HG03575 (cell line): ENCODE results near the gene KBTBD4.
"Not testable (repeated sequence)": the region's sequence is repeated elsewhere in the genome, so short reads cannot be mapped to it uniquely, and the experiment has no call there.

Experiments
- ATAC-seq: cut with Tn5 transposase; IDR thresholded peaks from one replicate; pipeline ENCODE4 v1.9.1; 2021; ENCODE audit not compliant: unreplicated experiment, insufficient number of reproducible peaks, low FRiP score; ENCODE audit errors: extremely low read depth

The KBTBD4 gene

DNA sequence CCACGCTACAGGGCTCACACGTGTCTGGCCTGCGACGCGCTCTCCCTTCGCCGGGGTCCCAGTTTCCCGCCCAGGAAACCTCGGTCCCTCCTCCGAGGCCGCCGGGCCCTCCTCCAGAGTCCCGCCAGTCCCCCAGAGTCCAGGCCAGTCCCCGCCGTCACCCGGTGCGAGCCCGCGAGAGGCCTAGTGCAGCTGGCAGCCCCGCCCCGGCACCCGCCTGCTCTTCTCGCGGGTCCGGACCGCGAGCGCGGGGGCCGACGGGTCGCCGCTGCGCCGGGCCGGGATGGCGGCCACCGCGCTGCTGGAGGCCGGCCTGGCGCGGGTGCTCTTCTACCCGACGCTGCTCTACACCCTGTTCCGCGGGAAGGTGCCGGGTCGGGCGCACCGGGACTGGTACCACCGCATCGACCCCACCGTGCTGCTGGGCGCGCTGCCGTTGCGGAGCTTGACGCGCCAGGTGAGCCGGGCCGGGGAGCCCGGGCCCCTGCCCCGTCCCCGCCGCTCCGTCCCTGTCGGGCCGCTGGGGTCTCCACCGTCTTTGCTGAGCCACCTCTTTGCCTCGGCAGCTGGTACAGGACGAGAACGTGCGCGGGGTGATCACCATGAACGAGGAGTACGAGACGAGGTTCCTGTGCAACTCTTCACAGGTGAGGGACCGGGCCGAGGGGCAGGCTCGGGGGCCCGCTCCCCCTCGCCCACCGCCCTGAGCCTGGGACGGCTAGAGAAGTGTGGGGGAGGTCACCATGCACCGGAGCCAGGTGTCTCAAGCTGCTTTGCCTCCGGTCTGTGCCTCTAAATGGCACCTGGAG is 13.2 kb downstream of the KBTBD4 start, which contains the start of gene PTPMT1:
TSS of gene PTPMT1 (plus strand) at position 260 of the 809 bp plus-strand sequence. CDS start at position 284, 24 bp downstream.
- no peak for ATAC-seq

DNA sequence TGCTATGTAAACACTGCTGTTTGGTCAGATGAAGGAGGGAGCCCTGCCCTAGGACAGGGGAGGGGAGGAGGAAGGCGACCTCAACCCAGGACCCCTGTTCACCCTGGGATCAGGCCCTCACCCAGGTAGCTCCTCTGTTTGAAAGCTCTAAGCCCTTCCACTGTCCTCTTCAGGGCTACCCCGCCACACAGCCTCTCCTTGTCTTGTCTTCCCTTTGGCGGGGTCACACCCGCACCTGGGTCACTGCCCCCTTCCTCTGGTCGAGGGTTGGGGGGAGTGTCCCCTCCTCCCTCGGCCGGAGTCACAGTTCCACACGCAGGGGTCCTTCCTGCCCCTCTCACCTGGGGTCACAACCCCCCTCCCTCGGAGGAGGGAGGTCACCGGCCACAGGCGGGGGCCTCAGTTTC is 13.8 kb downstream of the KBTBD4 start:
- ATAC-seq = no peak

DNA sequence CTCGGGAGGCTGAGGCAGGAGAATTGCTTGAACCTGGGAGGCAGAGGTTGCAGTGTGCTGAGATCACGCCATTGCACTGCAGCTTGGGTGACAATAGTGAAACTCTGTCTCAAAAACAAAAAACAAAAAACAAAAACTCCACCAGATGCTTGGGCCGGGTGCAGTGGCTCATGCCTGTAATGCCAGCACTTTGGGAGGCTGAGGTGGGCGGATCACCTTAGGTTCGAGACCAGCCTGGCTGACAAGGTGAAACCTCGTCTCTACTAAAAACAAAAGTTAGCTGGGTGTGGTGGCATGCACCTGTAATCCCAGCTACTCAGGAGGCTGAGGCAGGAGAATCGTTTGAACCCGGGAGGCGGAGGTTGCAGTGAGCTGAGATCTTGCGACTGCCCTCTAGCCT is 14.4 kb downstream of the KBTBD4 start:
- ATAC-seq = not testable (repeated sequence)

DNA sequence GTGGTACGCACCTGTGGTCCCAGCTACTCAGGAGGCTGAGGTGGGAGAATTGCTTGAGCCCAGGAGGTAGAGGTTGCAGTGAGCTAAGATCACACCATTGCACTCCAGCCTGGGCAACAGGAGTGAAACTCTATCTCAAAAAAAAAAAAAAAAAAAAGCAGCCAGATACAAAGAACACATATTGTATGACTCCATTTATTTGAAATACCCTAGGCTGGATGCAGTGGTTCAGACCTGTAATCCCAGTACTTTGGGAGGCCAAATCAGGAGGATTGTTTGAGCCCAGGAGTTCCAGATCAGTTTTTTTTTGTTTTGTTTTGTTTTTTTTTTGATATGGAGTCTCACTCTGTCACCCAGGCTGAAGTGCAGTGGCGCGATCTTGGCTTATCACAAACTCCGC is 16.4 kb downstream of the KBTBD4 start:
- not testable (repeated sequence) for ATAC-seq

DNA sequence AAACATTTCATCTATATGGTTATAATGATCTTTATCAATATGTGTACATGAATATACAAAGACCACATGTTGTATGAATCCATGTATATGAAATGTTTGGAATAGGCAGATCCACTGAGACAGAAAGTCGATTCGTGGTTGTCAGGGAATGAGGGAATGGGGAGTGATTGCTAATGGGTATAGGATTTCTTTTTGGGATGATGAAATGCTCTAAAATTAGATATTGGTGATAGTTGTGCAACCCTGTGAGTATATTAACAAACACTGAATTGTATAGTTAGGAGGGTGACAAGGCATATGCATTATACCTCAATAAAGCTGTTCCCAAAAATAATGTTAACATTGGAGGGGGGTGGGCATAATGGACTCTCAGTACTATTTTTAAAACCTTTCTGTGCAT is 18.3 kb downstream of the KBTBD4 start:
- ATAC-seq = no peak

DNA sequence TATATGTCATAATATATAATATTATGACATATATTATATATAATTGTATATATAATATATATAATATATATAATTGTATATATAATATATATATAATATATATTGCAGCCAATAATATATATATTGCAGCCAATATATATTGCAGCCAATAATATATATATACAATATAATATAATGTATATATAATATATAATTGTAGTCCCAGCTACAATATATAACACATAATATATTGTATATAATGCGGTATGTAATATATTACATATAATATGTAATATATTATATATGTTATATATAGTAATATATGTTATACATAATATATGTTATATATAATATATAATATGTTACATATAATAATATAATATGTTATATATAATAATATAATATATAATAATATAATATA is 20.1 kb downstream of the KBTBD4 start:
- ATAC-seq = no peak

DNA sequence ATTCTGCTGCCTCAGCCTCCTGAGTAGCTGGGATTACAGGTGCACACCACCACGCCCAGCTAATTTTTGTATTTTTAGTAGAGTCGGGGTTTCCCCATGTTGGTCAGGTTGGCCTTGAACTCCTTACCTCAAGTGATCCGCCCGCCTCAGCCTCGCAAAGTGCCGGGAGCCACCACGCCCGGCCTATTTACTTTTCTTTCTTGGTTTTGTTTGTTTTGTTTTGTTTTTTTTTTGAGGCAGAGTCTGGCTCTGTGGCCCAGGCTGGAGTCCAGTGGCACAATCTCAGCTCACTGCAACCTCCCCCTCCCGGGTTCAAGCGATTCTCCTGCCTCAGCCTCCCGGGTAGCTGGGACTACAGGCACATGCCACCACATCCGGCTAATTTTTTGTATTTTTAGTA is 21.8 kb downstream of the KBTBD4 start:
- ATAC-seq = not testable (repeated sequence)

DNA sequence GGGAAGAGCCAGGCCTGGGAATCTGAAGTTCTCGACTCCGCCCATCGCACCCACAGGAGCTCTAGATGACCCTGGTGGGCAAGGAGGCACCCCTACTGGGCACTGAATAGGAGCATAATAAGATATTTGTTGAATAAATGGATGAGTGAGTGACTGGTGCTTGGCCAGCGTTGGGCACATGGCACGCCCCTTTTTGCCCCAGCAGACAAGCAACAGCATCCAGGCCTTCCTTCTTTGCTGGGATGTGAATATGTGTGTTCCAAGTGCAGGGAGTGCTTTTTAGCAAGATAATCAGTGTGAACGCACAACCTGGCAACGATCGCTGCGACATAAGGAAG is 25.4 kb downstream of the KBTBD4 start:
- no peak for ATAC-seq

DNA sequence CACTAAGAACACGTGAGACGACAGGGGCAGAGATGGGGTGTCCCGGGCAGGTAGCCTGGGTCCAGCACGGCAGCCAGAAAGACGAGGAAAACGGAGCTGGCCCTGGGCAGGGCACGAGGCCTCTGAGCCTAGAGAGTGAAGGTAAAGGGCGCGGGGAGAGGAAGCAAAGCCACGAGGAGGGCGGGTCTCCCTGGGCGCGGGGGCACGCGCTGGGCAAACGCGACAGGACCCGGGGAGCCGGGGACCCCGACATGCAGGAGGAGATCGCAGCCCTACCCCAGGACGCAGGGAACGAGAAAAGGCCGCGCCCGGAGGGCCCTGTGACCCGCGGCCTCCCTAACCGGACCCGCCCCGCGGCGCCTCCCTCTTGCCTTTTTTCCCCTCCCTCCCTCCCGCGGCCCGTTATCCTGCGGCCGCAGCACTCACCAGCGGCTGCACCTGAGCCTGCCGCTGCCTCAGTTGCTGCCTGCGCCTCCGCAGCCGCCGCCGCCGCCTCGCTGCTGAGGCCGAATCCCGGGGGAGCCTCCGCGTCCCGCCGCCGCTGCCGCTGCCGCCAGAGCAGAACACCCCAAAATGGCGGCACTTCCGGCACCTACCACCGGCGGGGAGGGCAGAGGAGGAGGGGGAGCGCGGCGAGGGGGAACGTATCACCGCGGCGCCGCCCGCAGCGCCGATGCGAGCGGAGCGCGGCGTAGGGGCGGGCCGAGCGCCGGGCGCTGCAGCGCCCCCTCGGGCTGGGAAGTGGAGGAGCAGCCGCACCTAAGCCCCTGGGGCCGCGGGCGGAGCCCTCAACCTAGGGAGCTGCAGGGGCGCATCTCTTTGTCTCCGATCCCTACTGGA is 26.0 kb downstream of the KBTBD4 start, which contains the start of gene CELF1:
TSS of gene CELF1 (minus strand) at position 567 of the 840 bp plus-strand sequence. CDS start 53,609 bp downstream, outside the sequence.
- ATAC-seq = peak; percentile 44

DNA sequence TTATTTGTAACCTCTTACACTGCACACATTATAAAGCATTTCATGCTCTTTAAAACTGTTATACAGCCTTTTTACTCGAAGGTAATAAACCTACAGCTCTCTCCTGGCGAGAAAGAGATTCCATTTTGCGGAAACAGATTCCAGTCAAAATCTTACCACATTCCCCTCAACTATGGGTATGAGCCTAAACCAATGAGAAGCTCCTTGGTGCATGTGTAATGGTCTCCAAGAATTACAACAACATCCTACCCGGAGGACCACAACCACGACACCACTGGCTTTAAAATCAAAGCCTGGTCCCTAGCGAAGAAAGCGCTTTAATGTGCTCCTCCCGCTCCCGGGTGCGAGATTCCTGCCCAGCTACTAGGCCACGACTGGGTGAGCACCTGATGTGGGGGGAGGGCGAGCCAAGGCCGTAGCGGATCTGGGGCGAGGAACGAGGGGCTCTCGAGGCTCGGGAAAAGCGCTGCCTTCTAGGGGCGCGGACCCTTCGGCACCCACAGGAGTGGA is 26.7 kb downstream of the KBTBD4 start:
- ATAC-seq = no peak

DNA sequence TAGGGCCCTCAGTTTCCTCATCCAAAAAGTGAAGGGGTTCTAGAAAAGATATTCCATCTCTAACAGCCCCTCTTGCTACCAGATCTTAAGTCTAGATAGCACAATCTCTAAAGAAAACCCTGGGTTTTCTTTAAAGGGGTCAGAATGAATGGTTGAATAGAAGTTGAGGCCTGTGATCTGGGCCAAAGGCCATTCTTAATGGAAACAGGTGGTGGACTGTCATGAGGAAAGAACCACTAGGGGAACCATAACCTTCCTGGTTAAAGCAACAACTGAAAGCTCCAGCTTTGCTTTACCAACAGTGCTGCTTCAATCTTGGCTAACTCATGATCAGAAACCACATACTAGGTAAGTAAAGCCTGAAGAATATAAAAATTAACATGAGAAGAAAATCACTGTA is 27.7 kb downstream of the KBTBD4 start:
- no peak for ATAC-seq

DNA sequence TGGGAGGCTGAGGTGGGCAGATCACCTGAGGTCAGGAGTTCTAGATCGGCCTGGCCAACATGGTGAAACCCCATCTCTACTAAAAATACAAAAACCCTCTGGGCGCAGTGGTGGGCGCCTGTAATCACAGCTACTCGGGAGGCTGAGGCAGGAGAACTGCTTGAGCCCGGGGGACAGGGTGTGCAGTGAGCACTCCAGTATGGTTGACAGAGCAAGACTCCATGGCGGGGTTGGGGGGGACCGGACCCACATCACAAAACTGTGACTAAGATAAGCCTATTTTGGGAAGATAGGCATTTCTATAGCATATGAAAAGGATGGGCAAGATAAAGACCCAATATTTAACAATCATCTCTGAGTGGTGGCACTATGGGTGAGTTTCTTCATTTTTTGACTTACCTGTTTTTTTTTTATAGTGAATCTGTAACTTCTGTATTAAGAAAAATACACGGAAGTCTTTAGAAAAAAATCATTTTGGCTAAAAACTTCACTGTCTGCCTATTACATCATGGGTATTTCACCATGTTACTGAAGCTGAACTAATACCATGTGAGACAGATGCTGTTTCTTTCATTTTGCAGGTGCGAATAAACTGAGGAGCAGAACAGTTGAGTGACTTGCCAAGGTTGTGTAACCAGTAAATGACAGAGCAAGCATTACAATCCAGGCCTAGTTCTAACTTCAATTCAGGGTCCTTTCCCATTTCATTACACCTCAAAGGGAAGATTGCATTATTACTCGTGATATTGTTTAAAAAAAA is 28.3 kb downstream of the KBTBD4 start:
- ATAC-seq = no peak

DNA sequence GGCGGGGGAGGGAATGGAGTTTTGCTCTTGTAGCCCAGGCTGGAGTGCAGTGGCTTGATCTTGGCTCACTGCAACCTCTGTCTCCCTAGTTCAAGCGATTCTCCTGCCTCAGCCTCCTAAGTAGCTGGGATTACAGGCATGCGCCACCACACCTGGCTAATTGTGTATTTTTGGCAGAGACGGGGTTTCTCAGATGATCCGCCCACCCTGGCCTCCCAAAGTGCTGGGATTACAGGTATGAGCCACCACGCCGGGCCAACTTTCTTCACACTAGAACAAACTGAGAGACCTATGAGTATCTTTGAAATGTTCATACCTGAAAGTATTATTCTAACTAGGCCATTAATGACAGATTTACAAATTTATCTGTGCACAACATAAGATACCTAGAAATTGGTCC is 32.5 kb downstream of the KBTBD4 start:
- not testable (repeated sequence) for ATAC-seq

DNA sequence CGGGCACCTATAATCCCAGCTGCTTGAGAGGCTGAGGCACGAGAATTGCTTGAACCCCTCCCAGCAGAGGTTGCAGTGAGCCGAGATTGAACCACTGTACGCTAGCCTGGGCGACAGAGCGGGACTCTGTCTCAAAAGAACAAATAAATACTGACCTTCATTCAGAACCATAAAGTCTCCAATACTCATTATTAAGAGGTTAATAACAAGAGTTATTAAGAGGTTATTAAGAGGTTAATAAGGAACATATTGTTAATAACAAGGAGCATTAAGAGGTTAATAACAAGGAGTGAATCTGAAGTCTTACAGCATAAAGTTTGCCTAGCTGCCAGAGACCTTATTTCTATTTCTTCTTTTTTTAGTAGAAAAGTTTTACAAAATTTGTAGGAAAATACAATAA is 33.5 kb downstream of the KBTBD4 start:
- no peak for ATAC-seq

DNA sequence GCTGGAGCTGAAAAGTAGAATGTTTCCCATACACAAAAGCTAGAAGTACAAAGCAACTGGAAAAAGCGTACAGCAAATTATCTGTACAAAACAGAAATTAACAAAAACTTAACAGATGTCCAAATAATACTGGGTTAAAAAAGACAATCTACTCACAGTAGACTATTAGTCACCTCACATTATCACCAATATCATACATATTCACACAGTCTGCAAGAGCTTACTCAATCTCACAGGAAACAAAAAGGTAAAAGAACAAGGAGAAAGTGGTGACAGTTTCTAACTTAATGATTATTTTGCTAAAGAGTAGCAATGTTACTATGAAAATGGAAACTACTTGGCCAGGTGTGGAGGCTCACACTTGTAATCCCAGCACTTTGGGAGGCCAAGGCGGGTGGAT is 37.7 kb downstream of the KBTBD4 start:
- ATAC-seq = no peak

DNA sequence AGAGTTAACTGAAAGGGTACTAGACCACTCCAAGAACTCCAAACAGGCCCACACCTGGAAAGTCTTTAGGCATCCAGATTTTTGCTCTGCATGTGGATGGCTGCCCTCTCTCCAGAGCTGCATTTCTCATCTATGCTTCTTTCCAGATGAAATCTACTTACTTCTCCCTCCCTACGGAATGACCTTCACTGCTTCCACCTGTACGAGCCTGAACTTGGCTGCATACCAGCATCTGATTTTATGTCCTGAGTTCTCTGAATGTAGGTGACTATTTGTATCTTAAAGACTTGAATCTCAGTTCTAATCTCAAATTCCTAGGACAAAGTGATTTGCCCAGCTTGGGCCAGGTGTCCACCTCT is 39.1 kb downstream of the KBTBD4 start:
- ATAC-seq = no peak

DNA sequence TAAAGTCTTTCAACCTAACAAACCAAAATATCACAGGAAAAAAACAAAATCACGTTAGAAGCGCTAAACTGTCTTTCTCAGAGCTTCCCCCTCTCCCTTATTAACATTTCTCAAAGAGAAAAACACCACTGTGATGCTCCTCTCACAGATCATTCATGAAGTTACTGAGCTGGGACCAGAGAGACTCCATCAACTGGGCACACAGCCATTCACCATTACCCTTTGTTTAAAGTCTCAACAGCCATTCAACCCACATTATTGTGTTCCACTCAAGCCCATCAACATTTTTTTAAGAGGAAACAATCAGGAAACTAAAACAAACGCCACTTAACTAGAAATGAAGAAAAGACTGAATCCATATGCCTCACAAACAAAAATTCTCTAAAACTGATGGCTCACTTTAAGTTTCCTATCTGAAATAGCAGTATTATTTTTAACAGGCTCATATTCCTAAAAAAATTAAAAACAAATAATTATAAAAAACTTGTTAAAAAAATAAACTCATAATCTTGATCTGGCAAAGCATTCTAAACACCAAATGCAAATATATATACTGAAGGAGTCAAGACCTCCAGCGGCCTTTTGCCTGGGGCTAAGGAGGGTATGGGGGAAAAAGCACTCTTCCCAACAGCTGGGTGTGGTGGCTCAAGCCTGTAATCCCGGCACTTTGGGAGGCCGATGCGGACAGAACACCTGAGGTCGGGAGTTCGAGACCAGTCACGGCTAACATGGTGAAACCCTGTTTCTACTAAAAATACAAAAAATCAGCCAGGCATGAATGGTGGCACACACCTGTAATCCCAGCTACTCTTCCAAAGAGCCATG is 39.8 kb downstream of the KBTBD4 start:
- no peak for ATAC-seq

DNA sequence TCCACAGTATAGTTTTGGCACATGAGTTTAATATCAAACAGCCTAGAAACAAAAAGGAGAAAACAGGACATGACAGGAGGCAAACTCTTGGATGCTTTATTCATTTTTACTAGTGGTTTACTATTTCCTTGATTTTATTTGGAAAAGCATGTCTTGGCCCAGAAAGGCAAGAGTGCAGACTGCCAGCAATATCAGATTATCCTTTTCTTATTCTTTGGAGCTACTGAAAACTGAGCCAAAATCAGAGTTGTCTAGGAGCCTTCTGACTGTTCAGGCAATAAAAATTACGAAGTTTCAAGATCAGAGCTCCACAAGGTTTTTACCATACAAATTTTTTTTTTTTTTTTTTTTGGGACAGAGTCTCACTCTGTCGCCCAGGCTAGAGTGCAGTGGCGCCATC is 41.9 kb downstream of the KBTBD4 start:
- ATAC-seq = no peak
